ENCODE data around the gene PRR15L.

DNA sequence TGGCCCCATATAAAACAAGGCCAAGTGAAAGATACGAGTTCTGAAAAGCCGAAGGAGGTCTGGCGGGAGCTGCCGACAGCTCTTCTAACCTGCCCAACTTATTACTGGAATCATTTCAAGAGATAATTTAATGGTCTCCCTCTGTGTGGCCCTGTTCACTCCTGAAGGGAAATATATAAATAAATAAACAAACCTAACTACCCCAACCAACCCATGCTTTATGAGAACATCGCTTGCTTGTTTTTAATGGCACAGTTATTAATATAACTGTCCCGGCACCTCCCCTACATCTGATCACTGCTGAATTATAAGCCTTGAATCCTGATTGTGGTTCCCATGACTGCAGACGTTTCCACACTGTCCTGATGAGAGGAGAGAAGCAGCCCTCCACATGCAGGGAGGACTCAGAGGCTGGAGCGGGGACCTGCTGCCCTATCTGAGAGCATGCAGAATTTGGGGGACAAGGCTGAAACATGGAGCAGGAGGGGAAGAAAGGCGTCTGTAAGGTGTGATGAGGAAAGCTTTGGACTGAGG lies 35.4 kb upstream of the PRR15L start:
- TF ChIP-seq, protein P1, sequence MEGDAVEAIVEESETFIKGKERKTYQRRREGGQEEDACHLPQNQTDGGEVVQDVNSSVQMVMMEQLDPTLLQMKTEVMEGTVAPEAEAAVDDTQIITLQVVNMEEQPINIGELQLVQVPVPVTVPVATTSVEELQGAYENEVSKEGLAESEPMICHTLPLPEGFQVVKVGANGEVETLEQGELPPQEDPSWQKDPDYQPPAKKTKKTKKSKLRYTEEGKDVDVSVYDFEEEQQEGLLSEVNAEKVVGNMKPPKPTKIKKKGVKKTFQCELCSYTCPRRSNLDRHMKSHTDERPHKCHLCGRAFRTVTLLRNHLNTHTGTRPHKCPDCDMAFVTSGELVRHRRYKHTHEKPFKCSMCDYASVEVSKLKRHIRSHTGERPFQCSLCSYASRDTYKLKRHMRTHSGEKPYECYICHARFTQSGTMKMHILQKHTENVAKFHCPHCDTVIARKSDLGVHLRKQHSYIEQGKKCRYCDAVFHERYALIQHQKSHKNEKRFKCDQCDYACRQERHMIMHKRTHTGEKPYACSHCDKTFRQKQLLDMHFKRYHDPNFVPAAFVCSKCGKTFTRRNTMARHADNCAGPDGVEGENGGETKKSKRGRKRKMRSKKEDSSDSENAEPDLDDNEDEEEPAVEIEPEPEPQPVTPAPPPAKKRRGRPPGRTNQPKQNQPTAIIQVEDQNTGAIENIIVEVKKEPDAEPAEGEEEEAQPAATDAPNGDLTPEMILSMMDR (IDR thresholded peaks at IDR 0.05), result no peak
- no peak for TF ChIP-seq POLR2A (IDR thresholded peaks at IDR 0.05)

Measured in thyroid gland (tissue), 4 donors.